ENCODE results near the gene CGB5.
"Not testable (repeated sequence)": the region's sequence is repeated elsewhere in the genome, so short reads cannot be mapped to it uniquely, and the experiment has no call there.

Gene CGB5

GRCh38 chr19:49020342-49020741 lies 23.3 kb upstream of the CGB5 start:
- no peak for TF ChIP-seq MYC (IDR thresholded peaks at IDR 0.05; ENCODE audit: low read depth, low read length)
- TF ChIP-seq POLR2A (IDR thresholded peaks at IDR 0.05; ENCODE audit: extremely low read depth, insufficient read length): no peak
- no peak for TF ChIP-seq CTCF (IDR thresholded peaks at IDR 0.05; ENCODE audit: low read depth, low read length)
- TF ChIP-seq MAX (IDR thresholded peaks at IDR 0.05; ENCODE audit: low read depth, low read length): no peak
- no peak overlapping the region for H3K4me3 ChIP-seq (ENCODE audit: low read depth, low read length)
- no peak for DNase-seq (ENCODE audit: low read depth)

- peak; percentile 47 for DNase-seq (ENCODE audit: low read depth)
- TF ChIP-seq CTCF (IDR thresholded peaks at IDR 0.05; ENCODE audit: low read depth, low read length) (no peak), MAX (IDR thresholded peaks at IDR 0.05; ENCODE audit: low read depth, low read length) (no peak), POLR2A (IDR thresholded peaks at IDR 0.05; ENCODE audit: extremely low read depth, insufficient read length) (no peak), MYC (IDR thresholded peaks at IDR 0.05; ENCODE audit: low read depth, low read length) (no peak)
- no peak overlapping the region for H3K4me3 ChIP-seq (ENCODE audit: low read depth, low read length)
These were observed 22.4 kb upstream of the CGB5 start for GRCh38 chr19:49020931-49021895.

DNA sequence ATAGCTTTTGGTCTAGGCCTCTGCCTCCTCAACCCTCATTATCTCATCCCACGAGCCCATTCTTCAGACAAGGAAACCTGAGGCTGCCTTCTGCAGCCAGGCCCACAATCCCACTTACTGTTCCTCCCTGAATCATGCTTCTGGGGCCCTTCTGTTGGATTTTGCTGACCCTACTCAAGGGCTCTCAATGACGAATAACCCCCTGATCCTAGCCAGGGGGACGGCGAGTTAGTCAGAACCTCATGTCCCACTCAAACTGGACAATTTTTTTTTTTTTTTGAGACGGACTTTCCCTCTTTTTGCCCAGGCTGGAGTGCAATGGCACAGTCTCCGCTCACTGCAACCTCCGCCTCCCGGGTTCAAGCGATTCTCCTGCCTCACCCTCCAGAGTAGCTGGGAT lies 21.5 kb upstream of the CGB5 start:
- no peak for DNase-seq (ENCODE audit: low read depth)
- TF ChIP-seq MYC (IDR thresholded peaks at IDR 0.05; ENCODE audit: low read depth, low read length): no peak
- TF ChIP-seq CTCF (IDR thresholded peaks at IDR 0.05; ENCODE audit: low read depth, low read length): no peak
- TF ChIP-seq MAX (IDR thresholded peaks at IDR 0.05; ENCODE audit: low read depth, low read length): no peak
- TF ChIP-seq POLR2A (IDR thresholded peaks at IDR 0.05; ENCODE audit: extremely low read depth, insufficient read length): no peak

DNA sequence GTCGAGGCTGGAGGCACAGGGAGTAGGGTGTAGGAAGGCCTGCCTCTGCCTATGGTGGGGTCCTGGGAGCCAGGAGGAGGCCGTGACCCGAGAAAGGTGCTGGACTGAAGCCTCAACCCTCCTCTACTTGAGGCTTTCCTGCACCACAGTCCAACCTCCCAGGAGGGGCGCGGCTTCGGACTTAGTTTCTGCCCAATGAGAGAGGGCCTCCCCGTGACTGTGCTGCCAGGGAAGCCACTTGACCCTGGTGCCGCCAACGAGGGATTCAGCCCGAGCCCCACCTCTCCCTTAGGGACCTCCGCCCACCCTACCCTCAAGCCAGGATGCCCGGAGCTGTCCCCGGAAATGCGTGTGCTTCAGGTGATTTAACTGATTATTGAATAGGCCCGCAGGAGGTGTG lies 19.4 kb upstream of the CGB5 start, which contains the start of gene CGB3:
TSS of gene CGB3 (minus strand) at position 101 of the 400 bp plus-strand sequence. CDS start 362 bp downstream, outside the sequence.
- not testable (repeated sequence) for H3K4me3 ChIP-seq (ENCODE audit: low read depth, low read length); DNase-seq (ENCODE audit: low read depth)

More for the DNA sequence above, 21.5 kb upstream of the CGB5 start:
- H3K4me3 ChIP-seq (ENCODE audit: low read depth, low read length): no peak overlapping the region

DNA sequence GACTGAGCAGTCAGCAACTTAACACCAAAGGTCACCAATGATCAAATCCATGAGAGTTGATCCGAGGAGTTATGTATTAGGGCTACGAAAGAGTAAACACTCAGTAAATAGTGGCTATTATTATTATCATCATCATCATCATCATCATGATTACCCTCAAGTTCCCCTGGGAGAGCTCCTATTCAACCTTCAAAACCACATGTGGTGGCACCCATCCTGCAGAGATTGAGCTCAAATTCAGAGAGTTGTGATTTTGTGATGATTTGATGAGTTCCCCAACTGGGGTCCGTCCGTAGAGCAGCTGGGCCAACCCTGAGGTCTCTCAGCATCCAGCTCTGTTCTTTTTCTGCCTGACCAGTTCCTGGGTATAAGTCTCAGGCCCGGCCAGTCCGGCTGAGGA lies 18.6 kb upstream of the CGB5 start:
- not testable (repeated sequence) for H3K4me3 ChIP-seq (ENCODE audit: low read depth, low read length); DNase-seq (ENCODE audit: low read depth)

- H3K4me3 ChIP-seq (ENCODE audit: low read depth, low read length); DNase-seq (ENCODE audit: low read depth): not testable (repeated sequence)
These were observed 18.0 kb upstream of the CGB5 start for GRCh38 chr19:49025599-49025998.

DNA sequence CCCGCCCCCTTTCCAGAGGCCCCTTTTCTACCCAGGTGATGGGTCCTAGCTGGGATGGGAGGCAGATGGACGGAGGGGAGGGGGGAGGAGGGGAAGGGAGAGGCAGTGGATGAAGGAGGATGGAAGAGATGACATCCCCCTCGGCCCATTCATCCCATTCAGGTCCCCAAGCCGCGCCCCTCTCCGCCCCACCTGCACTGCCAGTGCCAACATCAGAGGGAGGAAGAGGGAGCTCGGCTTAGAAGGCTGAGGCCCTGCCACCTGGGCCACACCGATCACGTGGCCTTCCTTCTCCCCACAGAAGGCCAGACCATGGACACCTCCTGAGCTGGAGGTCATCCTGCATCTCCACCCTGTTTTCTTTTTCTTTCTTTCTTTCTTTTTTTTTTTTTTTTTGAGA lies 15.0 kb upstream of the CGB5 start:
- H3K4me3 ChIP-seq (ENCODE audit: low read depth, low read length); DNase-seq (ENCODE audit: low read depth): not testable (repeated sequence)

- H3K4me3 ChIP-seq (ENCODE audit: low read depth, low read length); DNase-seq (ENCODE audit: low read depth): not testable (repeated sequence)
These were observed 13.9 kb upstream of the CGB5 start for GRCh38 chr19:49029749-49030148.

DNA sequence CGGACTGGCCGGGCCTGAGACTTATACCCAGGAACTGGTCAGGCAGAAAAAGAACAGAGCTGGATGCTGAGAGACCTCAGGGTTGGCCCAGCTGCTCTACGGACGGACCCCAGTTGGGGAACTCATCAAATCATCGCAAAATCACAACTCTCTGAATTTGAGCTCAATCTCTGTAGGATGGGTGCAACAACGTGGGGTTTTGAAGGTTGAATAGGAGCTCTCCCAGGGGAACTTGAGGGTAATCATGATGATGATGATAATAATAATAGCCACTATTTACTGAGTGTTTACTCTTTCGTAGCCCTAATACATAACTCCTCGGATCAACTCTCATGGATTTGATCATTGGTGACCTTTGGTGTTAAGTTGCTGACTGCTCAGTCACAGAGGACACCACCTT lies 13.3 kb upstream of the CGB5 start:
- DNase-seq (ENCODE audit: low read depth); H3K4me3 ChIP-seq (ENCODE audit: low read depth, low read length): not testable (repeated sequence)

Measured in NB4 (cell line).